Parathyroid adenoma (tissue), 2 donors: ENCODE data around the gene LRRC59.

Experiments
- H2AFZ ChIP-seq: fragments of 300-600 bp; sonication (generic); one replicate; pipeline ENCODE4 v1.7.0; 2017; ENCODE audit warnings: antibody characterized with exemption, mild to moderate bottlenecking
- H3K27ac ChIP-seq: fragments of 300-600 bp; sonication (generic); one replicate; pipeline ENCODE4 v1.7.0; 2017
- H3K27me3 ChIP-seq: fragments of 300-600 bp; sonication (generic); one replicate; pipeline ENCODE4 v1.7.0; 2017; ENCODE audit warnings: low read length; ENCODE audit not compliant: control insufficient read depth, insufficient read depth
- H3K36me3 ChIP-seq: fragments of 300-600 bp; sonication (generic); one replicate; pipeline ENCODE4 v1.7.0; 2017; ENCODE audit warnings: low read length; ENCODE audit not compliant: control insufficient read depth, insufficient read depth
- H3K4me1 ChIP-seq: fragments of 300-600 bp; sonication (generic); one replicate; pipeline ENCODE4 v1.7.0; 2017; ENCODE audit warnings: control low read depth
- H3K4me2 ChIP-seq: fragments of 300-600 bp; sonication (generic); one replicate; pipeline ENCODE4 v1.7.0; 2017; ENCODE audit warnings: low read length
- H3K4me3 ChIP-seq: fragments of 300-600 bp; sonication (generic); one replicate; pipeline ENCODE4 v1.7.0; 2017; ENCODE audit warnings: low read depth, low read length
- H3K79me2 ChIP-seq: fragments of 300-600 bp; sonication (generic); one replicate; pipeline ENCODE4 v1.7.0; 2017; ENCODE audit warnings: control low read depth
- H3K9ac ChIP-seq: fragments of 300-600 bp; sonication (generic); one replicate; pipeline ENCODE4 v1.7.0; 2017; ENCODE audit warnings: mild to moderate bottlenecking
- H3K9me3 ChIP-seq: fragments of 300-600 bp; sonication (generic); one replicate; pipeline ENCODE4 v1.7.0; 2017; ENCODE audit warnings: low read length; ENCODE audit not compliant: control insufficient read depth
- TF ChIP-seq, protein P1 (sequence below): fragments of 300-600 bp; sonication (generic); IDR thresholded peaks from one replicate; pipeline ENCODE4 v1.7.0; 2017; ENCODE audit warnings: antibody characterized with exemption, mild to moderate bottlenecking
- donor health status: primary hyperparathyroidism.

The LRRC59 gene

DNA sequence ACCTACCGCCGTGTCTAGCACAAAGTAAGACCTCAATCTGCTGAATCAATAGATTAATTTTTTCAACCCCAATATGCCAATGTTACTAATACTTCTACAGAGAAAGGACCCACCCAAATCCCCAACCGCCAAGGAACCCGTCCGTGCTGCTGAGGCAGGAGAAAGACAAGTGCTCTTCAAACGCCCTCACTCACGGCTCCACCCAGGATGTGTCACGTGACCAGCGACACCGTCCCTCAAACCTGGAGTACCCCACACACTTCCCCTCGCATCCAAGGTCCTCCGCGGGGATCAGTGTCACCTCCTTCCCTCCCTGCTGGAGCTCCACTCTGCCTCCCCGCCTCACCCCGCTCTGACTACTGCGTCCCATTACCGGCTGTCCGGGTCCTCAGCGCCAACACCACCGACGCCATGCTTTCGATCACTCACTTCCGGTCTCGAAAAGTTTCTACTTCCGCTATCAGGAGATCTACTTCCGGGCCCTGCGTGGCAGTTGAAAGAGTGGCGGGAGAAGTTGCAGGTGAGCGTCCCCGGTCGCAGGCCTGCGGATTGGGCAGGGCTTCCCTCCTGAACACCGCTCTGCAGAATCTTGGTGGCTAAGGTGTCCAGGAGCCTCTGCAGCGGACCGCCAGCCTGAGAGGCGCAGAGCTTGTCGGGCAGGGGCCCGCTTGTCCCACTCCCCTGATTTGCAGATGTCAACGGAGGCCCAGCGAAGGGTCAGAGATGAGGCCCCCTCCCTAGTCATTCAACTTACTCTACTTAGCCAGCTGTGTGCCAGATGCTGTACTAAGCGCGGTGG, 24.4 kb downstream of the LRRC59 start, which contains the start of the genes EME1 and MRPL27:
Gene EME1 (plus strand): TSS at position 472 of the 799 bp plus-strand sequence. CDS start 1,980 bp downstream, outside the sequence.
Gene MRPL27 (minus strand): TSS at position 427 of the 799 bp plus-strand sequence. CDS start 14 bp downstream, at position 413.
- peak within 1 kb of the TSS; percentile 94 for H2AFZ ChIP-seq
- H3K9ac ChIP-seq = peak within 1 kb of the TSS; percentile 38
- H3K27me3 ChIP-seq = no peaks in the 10 kb centered on the region
- TF ChIP-seq, protein P1, sequence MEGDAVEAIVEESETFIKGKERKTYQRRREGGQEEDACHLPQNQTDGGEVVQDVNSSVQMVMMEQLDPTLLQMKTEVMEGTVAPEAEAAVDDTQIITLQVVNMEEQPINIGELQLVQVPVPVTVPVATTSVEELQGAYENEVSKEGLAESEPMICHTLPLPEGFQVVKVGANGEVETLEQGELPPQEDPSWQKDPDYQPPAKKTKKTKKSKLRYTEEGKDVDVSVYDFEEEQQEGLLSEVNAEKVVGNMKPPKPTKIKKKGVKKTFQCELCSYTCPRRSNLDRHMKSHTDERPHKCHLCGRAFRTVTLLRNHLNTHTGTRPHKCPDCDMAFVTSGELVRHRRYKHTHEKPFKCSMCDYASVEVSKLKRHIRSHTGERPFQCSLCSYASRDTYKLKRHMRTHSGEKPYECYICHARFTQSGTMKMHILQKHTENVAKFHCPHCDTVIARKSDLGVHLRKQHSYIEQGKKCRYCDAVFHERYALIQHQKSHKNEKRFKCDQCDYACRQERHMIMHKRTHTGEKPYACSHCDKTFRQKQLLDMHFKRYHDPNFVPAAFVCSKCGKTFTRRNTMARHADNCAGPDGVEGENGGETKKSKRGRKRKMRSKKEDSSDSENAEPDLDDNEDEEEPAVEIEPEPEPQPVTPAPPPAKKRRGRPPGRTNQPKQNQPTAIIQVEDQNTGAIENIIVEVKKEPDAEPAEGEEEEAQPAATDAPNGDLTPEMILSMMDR = no peak
- peaks cover 13% of the 10 kb centered on the region for H3K79me2 ChIP-seq
- H3K4me2 ChIP-seq = peak within 1 kb of the TSS; percentile 84
- no peaks in the 10 kb centered on the region for H3K9me3 ChIP-seq
- H3K27ac ChIP-seq = peak within 1 kb of the TSS; percentile 96
- H3K36me3 ChIP-seq = no peaks in the 10 kb centered on the region
- H3K4me3 ChIP-seq = peak within 1 kb of the TSS; percentile 95
- peaks cover 15% of the 10 kb centered on the region for H3K4me1 ChIP-seq

DNA sequence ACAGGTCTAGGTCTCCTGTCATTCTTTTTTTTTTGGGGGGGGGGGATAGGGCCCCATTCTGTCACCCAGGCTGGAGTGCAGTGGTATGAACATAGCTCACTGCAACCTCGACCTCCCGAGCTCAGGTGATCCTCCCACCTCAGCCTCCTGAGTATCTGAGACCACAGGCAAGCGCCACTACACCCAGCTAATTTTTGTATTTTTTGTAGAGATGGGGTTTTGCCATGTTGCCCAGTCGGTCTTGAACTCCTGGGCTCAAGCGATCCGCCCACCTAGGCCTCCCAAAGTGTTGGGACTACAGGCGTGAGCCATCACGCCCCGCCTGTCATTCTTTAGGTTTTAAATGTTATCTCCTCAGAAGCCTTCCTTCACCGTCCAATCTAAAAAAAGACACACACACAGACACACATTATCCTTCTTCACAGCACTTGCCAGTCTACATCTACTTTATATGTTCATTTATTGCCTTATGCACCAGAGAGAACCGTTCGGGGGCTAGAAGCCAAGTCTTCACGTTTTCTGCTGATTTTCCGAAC, 25.0 kb downstream of the LRRC59 start:
- Histone ChIP-seq H3K27ac (peak overlapping the region; percentile 96), H3K4me2 (peak overlapping the region; percentile 84), H3K36me3 (no peaks in the 10 kb centered on the region), H2AFZ (peak overlapping the region; percentile 94), H3K4me1 (peaks cover 15% of the 10 kb centered on the region), H3K9ac (peak overlapping the region; percentile 38), H3K79me2 (peaks cover 13% of the 10 kb centered on the region), H3K27me3 (no peaks in the 10 kb centered on the region), H3K9me3 (no peaks in the 10 kb centered on the region), H3K4me3 (peak overlapping the region; percentile 95)
- TF ChIP-seq, protein P1 = no peak

DNA sequence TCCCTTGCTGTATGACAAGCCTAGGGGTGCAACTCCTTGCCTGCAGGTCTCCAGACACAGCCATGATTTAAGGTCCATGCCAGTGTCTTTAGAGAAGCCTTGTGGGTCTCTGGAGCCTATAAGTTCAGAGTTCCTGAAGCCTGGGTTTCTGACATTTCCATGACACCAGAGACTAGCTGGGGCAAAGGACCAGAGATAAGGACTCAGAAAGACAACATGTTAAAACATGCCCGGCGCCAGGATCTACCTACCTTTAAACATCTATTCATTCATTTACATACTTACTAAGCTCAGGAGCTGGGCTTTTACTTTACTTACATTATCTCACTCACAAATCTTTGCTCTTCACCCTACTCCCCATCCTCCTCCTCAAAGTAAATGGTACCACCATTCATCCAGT, 25.8 kb downstream of the LRRC59 start:
- H2AFZ ChIP-seq = no peak overlapping the region
- TF ChIP-seq, protein P1 = no peak
- peak overlapping the region; percentile 84 for H3K4me2 ChIP-seq
- H3K27me3 ChIP-seq = no peaks in the 10 kb centered on the region
- H3K4me3 ChIP-seq = no peak overlapping the region
- no peak overlapping the region for H3K9ac ChIP-seq
- H3K4me1 ChIP-seq = peaks cover 15% of the 10 kb centered on the region
- peaks cover 13% of the 10 kb centered on the region for H3K79me2 ChIP-seq
- no peaks in the 10 kb centered on the region for H3K36me3 ChIP-seq
- H3K9me3 ChIP-seq = no peaks in the 10 kb centered on the region
- no peak overlapping the region for H3K27ac ChIP-seq

DNA sequence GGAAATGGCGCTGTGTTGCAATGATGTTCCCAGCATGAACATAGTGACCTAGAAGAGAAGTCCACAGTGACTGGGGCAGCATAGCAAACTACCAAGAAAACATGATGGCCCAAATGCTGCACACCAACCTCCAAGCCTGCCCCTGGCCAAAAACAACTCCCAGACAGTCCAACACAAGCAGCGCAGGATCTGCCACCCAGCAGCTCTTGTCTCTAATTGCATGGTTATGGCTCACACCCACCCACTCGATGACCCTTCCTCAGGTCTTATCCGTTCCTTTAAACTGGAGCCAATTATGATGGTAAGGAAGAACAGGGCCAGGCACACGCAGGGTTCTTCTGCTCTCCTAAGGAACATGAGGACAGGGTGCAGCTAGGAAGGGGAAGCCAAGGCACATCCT, 27.3 kb downstream of the LRRC59 start:
- Histone ChIP-seq H3K4me1 (peaks cover 15% of the 10 kb centered on the region), H3K27ac (no peak overlapping the region), H3K9me3 (no peaks in the 10 kb centered on the region), H3K27me3 (no peaks in the 10 kb centered on the region), H3K4me3 (no peak overlapping the region), H3K9ac (no peak overlapping the region), H3K4me2 (no peak overlapping the region), H2AFZ (no peak overlapping the region), H3K79me2 (peaks cover 13% of the 10 kb centered on the region), H3K36me3 (no peaks in the 10 kb centered on the region)
- TF ChIP-seq, protein P1 = no peak
